Measurements from ENCODE around the gene CYP3A5. TPM values are rescaled to one million over a fixed set of nuclear protein-coding genes. Genes with fewer than 3 reads are reported as not detected.
A peak's percentile ranks its signal among the peaks of the same experiment; 100 is the strongest.

The CYP3A5 gene
- total and polyA plus RNA-seq, 2 of the 13 experiments (the other 11 are each of a cell fraction or from before 2014, with no cell fraction given), result 5.7 to 9.3 TPM

GRCh38 chr7:99677648-99678045 lies 2.1 kb downstream of the CYP3A5 start (continued):
- TF ChIP-seq PAXIP1 (CRISPR knock-in tag; conservative IDR thresholded peaks at IDR 0.05) (peak; percentile 94), ZNF234 (CRISPR knock-in tag; conservative IDR thresholded peaks at IDR 0.05) (no peak), ZNF781 (CRISPR knock-in tag; IDR thresholded peaks at IDR 0.05; ENCODE audit: borderline replicate concordance, not compliant biosample characterization) (no peak), NFYB (CRISPR knock-in tag; IDR thresholded peaks at IDR 0.05) (no peak), ZFX (CRISPR knock-in tag; IDR thresholded peaks at IDR 0.05; ENCODE audit: low read depth) (peak; percentile 73), EHMT2 (IDR thresholded peaks at IDR 0.05; ENCODE audit: borderline replicate concordance, low read depth, low read length) (no peak), E2F2 (CRISPR knock-in tag; IDR thresholded peaks at IDR 0.05; ENCODE audit: borderline replicate concordance) (no peak), WIZ (CRISPR knock-in tag; IDR thresholded peaks at IDR 0.05) (no peak), ZNF780A (CRISPR knock-in tag; IDR thresholded peaks at IDR 0.05) (no peak), RFXAP (CRISPR knock-in tag; IDR thresholded peaks at IDR 0.05; ENCODE audit: borderline replicate concordance) (0 out of 2 replicates have a peak, but pooled peaks have one; percentile 38), FOXA3 (CRISPR knock-in tag; IDR thresholded peaks at IDR 0.05) (peak; percentile 91), ZMYM3 (CRISPR knock-in tag; IDR thresholded peaks at IDR 0.05) (peak; percentile 61; the same call in 1 of the 2 replicates), RFX3 (CRISPR knock-in tag; IDR thresholded peaks at IDR 0.05) (no peak), ZNF3 (CRISPR knock-in tag; IDR thresholded peaks at IDR 0.05) (no peak), ZBTB43 (CRISPR knock-in tag; conservative IDR thresholded peaks at IDR 0.05) (0 out of 2 replicates have a peak, but pooled peaks have one; percentile 39), E2F5 (CRISPR knock-in tag; conservative IDR thresholded peaks at IDR 0.05) (no peak), MXI1 (IDR thresholded peaks at IDR 0.05; ENCODE audit: borderline replicate concordance, low read depth, low read length) (no peak), MIER3 (CRISPR knock-in tag; IDR thresholded peaks at IDR 0.05; ENCODE audit: borderline replicate concordance) (peak; percentile 75; the same call in 1 of the 2 replicates), YEATS4 (CRISPR knock-in tag; IDR thresholded peaks at IDR 0.05; ENCODE audit: borderline replicate concordance) (no peak), ZBTB14 (CRISPR knock-in tag; IDR thresholded peaks at IDR 0.05) (no peak), ZNF570 (CRISPR knock-in tag; IDR thresholded peaks at IDR 0.05; ENCODE audit: borderline replicate concordance) (no peak), ZNF773 (CRISPR knock-in tag; IDR thresholded peaks at IDR 0.05; ENCODE audit: borderline replicate concordance) (no peak)

Data from HepG2 (cell line).